ENCODE results near the gene ZBTB45. TPM values are rescaled to one million over a fixed set of nuclear protein-coding genes. Genes with fewer than 3 reads are reported as not detected.
"Not testable (repeated sequence)": the region's sequence is repeated elsewhere in the genome, so short reads cannot be mapped to it uniquely, and the experiment has no call there.

The ZBTB45 gene
- total RNA-seq, 2 experiments from 2014 or later: 11.1 to 11.8 TPM

DNA sequence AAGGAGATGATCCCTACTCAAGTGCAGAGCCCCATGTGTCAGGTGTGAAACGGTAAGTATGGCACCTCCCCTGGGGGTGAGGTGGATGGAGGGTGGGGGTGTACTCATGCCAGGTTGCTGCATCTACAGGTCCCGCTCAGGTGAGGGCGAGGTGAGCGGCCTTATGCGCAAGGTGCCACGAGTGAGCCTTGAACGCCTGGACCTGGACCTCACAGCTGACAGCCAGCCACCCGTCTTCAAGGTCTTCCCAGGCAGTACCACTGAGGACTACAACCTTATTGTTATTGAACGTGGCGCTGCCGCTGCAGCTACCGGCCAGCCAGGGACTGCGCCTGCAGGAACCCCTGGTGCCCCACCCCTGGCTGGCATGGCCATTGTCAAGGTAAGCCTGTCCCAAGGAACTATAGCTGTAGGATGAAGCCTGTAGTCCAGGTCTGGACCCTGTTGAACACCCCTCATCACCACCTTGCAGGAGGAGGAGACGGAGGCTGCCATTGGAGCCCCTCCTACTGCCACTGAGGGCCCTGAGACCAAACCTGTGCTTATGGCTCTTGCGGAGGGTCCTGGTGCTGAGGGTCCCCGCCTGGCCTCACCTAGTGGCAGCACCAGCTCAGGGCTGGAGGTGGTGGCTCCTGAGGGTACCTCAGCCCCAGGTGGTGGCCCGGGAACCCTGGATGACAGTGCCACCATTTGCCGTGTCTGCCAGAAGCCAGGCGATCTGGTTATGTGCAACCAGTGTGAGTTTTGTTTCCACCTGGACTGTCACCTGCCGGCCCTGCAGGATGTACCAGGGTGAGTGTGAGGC, 29.5 kb upstream of the ZBTB45 start:
- H3K4me3 Mint-ChIP-seq: no peak overlapping the region
- H3K27me3 Mint-ChIP-seq: no peaks in the 10 kb centered on the region
- peak overlapping the region; percentile 67 for H3K27ac Mint-ChIP-seq
- H3K9me3 Mint-ChIP-seq: no peaks in the 10 kb centered on the region
- H3K4me1 Mint-ChIP-seq: peaks cover 32% of the 10 kb centered on the region
- no peak for DNase-seq
- H3K36me3 Mint-ChIP-seq: peaks cover 63% of the 10 kb centered on the region

DNA sequence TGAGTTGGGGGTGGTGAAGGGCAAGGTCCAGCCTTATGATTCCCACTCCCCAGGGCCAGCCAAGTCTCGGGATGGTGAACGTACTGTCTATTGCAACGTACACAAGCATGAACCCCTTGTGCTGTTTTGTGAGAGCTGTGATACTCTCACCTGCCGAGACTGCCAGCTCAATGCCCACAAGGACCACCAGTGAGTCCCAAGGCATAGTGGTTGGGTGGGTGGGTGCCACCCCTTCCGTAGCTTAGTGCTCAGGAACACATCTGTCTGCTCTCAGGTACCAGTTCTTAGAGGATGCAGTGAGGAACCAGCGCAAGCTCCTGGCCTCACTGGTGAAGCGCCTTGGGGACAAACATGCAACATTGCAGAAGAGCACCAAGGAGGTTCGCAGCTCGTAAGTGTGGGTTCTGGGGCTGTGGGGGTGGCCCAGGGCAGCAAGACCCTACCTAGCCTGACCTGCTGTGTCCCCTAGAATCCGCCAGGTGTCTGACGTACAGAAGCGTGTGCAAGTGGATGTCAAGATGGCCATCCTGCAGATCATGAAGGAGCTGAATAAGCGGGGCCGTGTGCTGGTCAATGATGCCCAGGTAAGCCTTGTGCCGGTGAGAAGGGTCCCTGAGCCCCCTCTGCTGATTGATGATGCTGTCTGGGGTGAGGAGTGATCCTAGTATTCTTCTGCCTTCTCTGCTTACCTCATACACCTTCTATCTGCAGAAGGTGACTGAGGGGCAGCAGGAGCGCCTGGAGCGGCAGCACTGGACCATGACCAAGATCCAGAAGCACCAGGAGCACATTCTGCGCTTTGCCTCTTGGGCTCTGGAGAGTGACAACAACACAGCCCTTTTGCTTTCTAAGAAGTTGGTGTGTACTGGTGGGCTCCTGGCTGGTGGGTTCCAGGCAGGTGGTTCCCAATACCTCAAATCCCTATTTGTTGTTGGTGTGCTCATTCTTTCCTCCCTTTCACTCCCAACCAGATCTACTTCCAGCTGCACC, 28.0 kb upstream of the ZBTB45 start:
- Mint-ChIP-seq H3K9me3 (no peaks in the 10 kb centered on the region), H3K4me3 (peak overlapping the region; percentile 94), H3K27ac (peak overlapping the region; percentile 12), H3K36me3 (peaks cover 54% of the 10 kb centered on the region), H3K4me1 (peaks cover 30% of the 10 kb centered on the region), H3K27me3 (peaks cover 10% of the 10 kb centered on the region)
- DNase-seq: no peak

DNA sequence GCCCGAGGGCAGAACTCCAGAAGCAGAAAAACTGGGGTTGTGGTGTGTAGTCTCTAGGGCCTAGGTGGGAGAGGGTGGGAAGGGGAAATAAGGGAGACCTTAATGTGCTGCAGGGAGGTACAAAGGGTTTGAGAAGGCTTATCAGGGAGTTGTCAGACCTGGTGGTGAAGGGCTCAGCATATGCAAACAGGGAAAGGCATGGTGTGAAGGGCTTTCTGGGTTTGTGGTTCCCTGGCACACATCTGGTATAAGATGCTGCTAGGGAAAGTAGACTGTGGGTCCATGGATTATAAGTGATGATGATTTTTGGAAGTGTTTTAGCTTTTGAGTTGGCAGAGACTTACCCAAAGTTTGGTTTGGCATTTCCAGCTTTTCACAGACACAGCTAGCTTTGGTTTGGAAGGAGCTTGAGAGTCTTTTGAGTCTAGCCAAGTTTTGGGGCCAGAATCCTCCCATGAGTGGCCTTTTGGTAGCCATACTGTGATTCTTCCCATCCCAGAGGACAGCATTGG, 26.5 kb upstream of the ZBTB45 start:
- Mint-ChIP-seq H3K27me3 (peaks cover 21% of the 10 kb centered on the region), H3K4me3 (peak overlapping the region; percentile 94), H3K27ac (peak overlapping the region; percentile 94), H3K4me1 (peaks cover 26% of the 10 kb centered on the region), H3K36me3 (peaks cover 44% of the 10 kb centered on the region), H3K9me3 (no peaks in the 10 kb centered on the region)
- no peak for DNase-seq

DNA sequence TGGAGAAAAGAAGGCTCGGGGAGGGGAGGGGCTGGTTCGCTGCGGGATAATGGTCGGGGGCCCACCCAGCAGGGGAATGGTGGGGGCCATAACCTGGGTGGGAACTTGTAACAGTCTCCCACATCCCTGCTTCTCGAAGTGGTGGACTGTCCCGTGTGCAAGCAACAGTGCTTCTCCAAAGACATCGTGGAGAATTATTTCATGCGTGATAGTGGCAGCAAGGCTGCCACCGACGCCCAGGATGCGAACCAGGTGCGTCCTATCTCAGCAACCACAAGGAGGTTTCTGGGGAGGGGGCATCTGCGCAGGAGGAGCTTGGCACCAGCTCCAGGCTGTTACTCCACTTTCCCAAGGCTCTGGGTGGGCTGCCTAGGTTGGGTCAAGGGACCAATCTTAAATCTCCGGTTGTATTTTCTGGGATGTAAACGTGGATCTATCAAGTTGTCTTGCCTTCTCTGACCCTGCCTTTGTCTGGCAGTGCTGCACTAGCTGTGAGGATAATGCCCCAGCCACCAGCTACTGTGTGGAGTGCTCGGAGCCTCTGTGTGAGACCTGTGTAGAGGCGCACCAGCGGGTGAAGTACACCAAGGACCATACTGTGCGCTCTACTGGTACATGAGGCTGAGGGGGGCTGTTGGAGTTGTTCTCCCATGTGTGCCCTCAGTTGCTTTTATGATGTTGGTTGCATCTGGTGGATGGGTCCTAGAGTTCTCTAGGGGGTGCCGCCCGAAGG, 25.8 kb upstream of the ZBTB45 start:
- Mint-ChIP-seq H3K27me3 (peaks cover 24% of the 10 kb centered on the region), H3K36me3 (peaks cover 37% of the 10 kb centered on the region), H3K9me3 (no peaks in the 10 kb centered on the region)

DNA sequence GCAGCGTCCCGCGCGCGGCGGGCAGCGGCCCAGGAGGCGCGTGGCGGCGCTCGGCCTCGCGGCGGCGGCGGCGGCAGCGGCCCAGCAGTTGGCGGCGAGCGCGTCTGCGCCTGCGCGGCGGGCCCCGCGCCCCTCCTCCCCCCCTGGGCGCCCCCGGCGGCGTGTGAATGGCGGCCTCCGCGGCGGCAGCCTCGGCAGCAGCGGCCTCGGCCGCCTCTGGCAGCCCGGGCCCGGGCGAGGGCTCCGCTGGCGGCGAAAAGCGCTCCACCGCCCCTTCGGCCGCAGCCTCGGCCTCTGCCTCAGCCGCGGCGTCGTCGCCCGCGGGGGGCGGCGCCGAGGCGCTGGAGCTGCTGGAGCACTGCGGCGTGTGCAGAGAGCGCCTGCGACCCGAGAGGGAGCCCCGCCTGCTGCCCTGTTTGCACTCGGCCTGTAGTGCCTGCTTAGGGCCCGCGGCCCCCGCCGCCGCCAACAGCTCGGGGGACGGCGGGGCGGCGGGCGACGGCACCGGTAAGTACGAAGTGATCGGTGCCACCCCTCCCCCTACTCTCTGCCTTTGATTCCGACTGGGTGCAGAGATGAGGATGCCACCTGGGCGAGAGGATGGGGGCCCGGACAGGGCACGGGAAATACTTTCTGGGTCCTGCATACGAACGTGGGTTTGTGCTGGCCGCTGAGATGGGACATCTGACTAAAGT, 25.1 kb upstream of the ZBTB45 start:
- peak overlapping the region; percentile 97 for H3K27ac Mint-ChIP-seq
- H3K4me1 Mint-ChIP-seq: peaks cover 24% of the 10 kb centered on the region
- H3K9me3 Mint-ChIP-seq: no peaks in the 10 kb centered on the region
- peaks cover 31% of the 10 kb centered on the region for H3K27me3 Mint-ChIP-seq
- H3K4me3 Mint-ChIP-seq: peak overlapping the region; percentile 94
- peak; percentile 82 for DNase-seq
- peaks cover 33% of the 10 kb centered on the region for H3K36me3 Mint-ChIP-seq

More for the DNA sequence above, 25.8 kb upstream of the ZBTB45 start:
- DNase-seq: no peak
- H3K4me1 Mint-ChIP-seq: peaks cover 24% of the 10 kb centered on the region
- H3K27ac Mint-ChIP-seq: peak overlapping the region; percentile 94
- peak overlapping the region; percentile 94 for H3K4me3 Mint-ChIP-seq

DNA sequence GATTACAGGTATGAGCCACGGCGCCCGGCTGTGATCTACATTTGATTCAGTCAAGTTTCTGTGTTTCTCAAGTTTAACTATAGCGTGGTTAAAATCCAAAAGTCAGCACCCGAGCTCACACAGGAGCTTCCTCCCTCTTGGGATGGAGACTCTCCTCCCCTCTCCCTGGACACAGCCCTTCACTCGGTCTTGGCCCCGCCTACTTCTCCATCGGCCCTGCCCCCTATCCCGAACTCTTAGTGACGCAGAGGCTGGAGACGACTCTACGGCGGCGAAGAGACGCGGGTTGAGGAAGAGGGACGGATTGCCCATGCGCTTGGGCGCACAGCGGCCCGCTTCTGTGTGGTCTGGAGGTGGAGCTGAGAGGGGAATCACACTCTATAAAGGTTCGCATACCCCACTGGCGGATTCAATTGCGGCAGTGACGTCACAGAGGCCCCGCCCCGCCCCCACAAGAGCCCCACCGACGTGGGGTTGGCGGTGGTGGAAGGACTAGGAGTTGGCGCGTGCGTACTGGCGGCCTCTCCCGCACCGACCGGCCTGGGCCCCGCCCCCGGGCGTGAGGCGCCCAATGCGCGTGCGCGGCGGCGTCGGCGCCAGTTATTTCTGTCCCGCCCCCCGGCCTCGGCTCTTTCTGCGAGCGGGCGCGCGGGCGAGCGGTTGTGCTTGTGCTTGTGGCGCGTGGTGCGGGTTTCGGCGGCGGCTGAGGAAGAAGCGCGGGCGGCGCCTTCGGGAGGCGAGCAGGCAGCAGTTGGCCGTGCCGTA, 24.4 kb upstream of the ZBTB45 start, which contains the start of gene TRIM28:
Gene TRIM28, plus strand, starts transcription at position 239 of the 765 bp plus-strand sequence. CDS start 694 bp downstream, outside the sequence.
- Mint-ChIP-seq H3K27me3 (peaks cover 38% of the 10 kb centered on the region), H3K4me1 (peaks cover 24% of the 10 kb centered on the region), H3K36me3 (peaks cover 33% of the 10 kb centered on the region), H3K27ac (peak within 1 kb of the TSS; percentile 97), H3K9me3 (no peaks in the 10 kb centered on the region), H3K4me3 (peak within 1 kb of the TSS; percentile 94)
- peak; percentile 100 for DNase-seq

DNA sequence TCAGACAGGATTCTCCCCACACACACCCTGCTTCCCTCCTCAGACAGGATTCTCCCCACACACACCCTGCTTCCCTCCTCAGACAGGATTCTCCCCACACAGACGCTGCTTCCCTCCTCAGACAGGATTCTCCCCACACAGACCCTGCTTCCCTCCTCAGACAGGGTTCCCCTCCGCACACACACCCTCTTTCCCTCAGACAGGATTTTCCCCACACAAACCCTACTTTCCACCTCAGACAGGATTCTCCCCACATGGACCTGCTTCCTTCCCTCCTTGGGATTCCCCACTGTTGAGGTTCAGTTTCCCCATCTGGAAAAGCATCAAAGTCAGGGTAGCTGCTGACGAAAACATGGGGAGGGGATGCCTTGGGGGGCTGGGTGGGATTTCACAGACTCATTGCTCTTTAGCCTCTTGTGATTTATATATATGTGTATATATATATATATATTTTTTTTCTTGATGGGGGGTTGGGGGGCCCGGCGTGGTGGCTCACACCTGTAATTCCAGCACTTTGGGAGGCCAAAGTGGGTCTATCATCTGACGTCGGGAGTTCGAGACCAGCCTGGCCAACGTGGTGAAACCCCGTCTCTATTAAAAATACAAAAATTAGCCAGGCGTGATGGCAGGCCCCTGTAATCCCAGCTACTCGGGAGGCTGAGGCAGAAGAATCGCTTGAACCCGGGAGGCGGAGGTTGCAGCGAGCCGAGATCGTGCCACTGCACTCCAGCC, 23.2 kb upstream of the ZBTB45 start:
- not testable (repeated sequence) for H3K27ac Mint-ChIP-seq, DNase-seq, H3K9me3 Mint-ChIP-seq
- Mint-ChIP-seq H3K36me3 (peaks cover 27% of the 10 kb centered on the region), H3K4me3 (peak overlapping the region; percentile 40), H3K27me3 (peaks cover 43% of the 10 kb centered on the region), H3K4me1 (peaks cover 27% of the 10 kb centered on the region)

DNA sequence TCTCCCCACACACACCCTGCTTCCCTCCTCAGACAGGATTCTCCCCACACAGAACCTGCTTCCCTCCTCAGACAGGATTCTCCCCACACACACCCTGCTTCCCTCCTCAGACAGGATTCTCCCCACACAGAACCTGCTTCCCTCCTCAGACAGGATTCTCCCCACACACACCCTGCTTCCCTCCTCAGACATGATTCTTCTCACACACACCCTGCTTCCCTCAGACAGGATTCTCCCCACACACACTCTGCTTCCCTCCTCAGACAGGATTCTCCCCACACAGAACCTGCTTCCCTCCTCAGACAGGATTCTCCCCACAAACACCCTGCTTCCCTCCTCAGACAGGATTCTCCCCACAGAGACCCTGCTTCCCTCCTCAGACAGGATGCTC, 19.6 kb upstream of the ZBTB45 start:
- H3K9me3 Mint-ChIP-seq, H3K27ac Mint-ChIP-seq, DNase-seq, H3K36me3 Mint-ChIP-seq: not testable (repeated sequence)
- Mint-ChIP-seq H3K4me3 (peak overlapping the region; percentile 35), H3K27me3 (peaks cover 43% of the 10 kb centered on the region), H3K4me1 (peaks cover 11% of the 10 kb centered on the region)

DNA sequence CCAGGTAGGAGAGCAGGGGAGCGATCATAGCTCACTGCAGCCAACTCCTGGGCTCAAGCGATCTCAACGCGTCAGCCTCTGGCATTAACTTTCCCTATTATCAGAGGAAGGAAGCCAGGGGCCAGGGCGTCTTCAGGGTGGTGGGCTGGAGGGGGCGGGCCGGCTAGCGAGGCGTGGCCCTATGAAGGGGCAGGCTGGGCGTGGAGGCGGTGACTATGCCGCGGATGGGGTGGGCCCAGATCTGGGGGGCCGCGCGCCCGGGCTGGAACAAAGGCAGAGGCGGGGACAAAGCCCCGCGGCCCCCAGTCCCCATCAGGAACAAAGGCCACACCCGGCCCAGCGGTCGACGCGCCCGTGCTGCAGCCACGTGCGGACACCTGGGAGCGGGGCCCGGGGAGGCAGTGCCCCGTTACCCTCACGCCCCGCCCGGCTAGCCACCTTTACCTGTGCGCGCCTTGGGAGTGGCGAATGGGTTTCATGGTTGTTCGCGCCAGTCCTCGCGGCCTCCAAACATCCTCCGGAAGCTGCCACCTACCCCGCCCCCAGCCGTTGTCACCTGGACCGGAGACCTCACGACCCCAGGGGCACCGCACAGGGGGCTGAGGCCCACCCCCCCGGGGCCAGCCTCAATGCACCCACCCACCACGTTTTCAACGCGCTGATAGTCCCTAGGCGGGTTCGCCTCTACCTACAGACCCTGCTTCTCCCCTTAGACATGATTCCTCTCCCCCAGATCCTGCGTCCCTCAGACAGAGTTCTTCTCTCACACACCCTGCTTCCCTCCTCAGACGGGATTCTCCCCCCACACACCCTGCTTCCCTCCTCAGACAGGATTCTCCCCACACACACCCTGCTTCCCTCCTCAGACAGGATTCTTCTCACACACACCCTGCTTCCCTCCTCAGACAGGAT, 18.9 kb upstream of the ZBTB45 start:
- peak overlapping the region; percentile 72 for H3K27ac Mint-ChIP-seq
- peaks cover 7% of the 10 kb centered on the region for H3K4me1 Mint-ChIP-seq
- H3K36me3 Mint-ChIP-seq: no peaks in the 10 kb centered on the region
- DNase-seq: peak; percentile 64
- no peaks in the 10 kb centered on the region for H3K9me3 Mint-ChIP-seq
- peak overlapping the region; percentile 80 for H3K4me3 Mint-ChIP-seq
- peaks cover 38% of the 10 kb centered on the region for H3K27me3 Mint-ChIP-seq

DNA sequence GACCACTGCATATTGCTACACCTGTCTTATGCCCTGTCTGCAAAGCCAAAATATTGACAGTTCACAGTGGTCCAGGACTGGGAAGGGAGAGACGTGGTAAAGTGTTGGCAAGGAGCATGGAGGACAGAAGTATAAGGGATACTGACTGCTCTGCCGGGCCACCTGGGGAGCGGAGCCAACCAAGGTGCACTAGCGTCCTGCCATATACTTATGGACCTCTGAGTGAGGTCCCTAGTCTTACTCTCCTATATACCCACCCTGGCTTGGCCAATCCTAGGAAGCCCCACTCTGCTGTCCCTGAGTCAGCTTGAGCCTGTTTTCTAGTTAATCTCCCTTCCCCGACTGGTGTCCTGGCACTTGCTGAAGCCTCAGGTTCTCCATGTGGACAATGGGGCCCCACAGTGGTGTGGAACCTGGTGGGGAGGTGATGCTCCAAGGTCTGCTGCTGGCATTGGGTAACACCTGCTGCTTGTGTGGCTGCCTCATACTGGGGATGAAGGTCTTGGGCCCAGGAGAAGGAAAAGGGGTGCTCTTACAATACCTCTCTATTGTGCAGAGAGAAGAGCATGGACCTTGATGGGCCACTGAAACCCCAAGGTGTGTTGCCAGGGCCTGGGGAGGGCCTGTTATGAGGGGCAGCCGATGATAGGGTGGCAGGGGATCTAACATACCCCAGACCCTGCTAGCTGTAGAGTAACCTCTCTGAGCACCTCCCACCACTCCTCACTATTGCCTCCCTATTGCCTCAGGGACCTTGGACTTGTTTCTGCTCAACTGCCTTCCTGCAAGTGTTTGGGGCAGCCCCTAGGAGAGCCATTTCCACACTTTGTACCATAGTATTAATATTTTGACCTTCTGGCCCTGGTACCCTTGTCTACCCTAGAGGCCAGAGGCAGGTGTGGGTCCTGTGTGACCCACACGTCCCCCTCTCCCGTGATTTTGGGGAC, 17.5 kb upstream of the ZBTB45 start:
- peaks cover 5% of the 10 kb centered on the region for H3K4me1 Mint-ChIP-seq
- H3K27ac Mint-ChIP-seq: no peak overlapping the region
- H3K27me3 Mint-ChIP-seq: peaks cover 28% of the 10 kb centered on the region
- peak overlapping the region; percentile 80 for H3K4me3 Mint-ChIP-seq
- no peak for DNase-seq
- H3K9me3 Mint-ChIP-seq: no peaks in the 10 kb centered on the region
- no peaks in the 10 kb centered on the region for H3K36me3 Mint-ChIP-seq

DNA sequence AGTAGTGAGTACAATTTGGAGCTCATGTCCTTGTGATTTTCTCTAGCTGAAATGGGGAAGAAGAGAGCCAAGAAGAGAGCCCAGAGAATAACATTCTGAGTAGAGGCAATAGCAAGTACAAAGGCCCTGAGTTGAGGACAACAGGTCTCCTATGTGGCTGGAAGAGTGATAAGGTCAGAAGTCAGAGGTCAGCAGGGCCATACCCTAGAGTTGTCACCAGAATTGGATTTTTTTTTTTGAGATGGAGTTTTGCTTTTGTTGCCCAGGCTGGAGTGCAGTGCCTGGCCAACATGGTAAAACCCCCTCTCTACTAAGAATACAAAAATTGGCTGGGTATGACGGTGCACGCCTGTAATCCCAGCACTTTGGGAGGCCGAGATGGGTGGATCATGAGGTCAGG, 16.2 kb upstream of the ZBTB45 start:
- H3K4me1 Mint-ChIP-seq: peaks cover 5% of the 10 kb centered on the region
- DNase-seq: no peak
- no peak overlapping the region for H3K4me3 Mint-ChIP-seq
- peaks cover 21% of the 10 kb centered on the region for H3K27me3 Mint-ChIP-seq
- H3K27ac Mint-ChIP-seq: no peak overlapping the region
- no peaks in the 10 kb centered on the region for H3K36me3 Mint-ChIP-seq
- H3K9me3 Mint-ChIP-seq: no peaks in the 10 kb centered on the region
